ENCODE results near the gene ARVCF.
A peak's percentile ranks its signal among the peaks of the same experiment; 100 is the strongest.

The ARVCF gene, protein sequence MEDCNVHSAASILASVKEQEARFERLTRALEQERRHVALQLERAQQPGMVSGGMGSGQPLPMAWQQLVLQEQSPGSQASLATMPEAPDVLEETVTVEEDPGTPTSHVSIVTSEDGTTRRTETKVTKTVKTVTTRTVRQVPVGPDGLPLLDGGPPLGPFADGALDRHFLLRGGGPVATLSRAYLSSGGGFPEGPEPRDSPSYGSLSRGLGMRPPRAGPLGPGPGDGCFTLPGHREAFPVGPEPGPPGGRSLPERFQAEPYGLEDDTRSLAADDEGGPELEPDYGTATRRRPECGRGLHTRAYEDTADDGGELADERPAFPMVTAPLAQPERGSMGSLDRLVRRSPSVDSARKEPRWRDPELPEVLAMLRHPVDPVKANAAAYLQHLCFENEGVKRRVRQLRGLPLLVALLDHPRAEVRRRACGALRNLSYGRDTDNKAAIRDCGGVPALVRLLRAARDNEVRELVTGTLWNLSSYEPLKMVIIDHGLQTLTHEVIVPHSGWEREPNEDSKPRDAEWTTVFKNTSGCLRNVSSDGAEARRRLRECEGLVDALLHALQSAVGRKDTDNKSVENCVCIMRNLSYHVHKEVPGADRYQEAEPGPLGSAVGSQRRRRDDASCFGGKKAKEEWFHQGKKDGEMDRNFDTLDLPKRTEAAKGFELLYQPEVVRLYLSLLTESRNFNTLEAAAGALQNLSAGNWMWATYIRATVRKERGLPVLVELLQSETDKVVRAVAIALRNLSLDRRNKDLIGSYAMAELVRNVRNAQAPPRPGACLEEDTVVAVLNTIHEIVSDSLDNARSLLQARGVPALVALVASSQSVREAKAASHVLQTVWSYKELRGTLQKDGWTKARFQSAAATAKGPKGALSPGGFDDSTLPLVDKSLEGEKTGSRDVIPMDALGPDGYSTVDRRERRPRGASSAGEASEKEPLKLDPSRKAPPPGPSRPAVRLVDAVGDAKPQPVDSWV

DNA sequence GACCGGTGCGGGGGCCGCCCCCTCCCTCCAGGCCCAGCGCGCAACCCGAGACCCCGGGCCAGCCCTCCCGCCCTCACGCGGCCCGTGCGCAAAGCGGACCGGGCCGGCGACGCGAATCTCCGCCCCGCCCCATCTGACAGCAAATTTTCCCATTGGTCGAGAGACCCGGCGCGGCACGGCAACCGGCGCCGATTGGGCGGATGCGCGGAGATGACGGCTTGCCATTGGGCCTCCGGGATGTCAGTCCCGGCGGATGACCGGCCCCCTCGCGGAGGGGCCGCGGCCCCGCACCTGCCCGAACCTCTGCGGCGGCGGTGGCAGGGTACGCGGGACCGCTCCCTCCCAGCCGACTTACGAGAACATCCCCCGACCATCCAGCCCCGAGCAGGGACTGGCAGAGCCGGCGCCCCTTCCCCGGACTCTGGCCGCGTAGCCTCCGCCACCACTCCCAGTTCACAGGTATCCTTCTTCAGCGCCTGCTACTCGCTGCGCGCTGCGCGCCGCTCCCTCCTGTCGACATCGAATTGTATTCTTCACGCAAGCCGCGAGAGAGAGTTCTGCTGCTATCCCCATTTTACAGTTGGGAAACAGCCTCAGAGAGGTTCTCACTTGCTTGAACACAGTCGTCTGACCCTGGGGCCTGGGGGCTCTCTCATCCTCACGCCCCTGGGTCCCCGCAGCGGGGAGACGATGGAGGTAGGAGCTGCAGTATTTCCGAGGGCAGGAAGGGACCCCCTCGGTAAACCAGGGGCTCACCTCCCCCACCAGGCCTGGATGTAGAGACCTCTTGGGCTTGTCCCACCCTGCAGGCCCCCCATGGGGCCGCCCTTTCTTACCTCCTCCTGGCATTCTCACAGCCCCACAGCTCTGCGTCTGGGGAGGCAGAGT, at the start of gene ARVCF:
ARVCF (minus strand) TSS at position 90 of the 888 bp plus-strand sequence. CDS start 26,029 bp downstream, outside the sequence.
- Histone ChIP-seq H3K27me3 (ENCODE audit: control insufficient read depth, insufficient read depth, low read length) (no peaks in the 10 kb centered on the region), H3K4me1 (ENCODE audit: control insufficient read depth, insufficient read depth, low read length) (peaks cover 16% of the 10 kb centered on the region), H3K9ac (ENCODE audit: low read length) (peak within 1 kb of the TSS; percentile 25), H3K27ac (ENCODE audit: low read depth, low read length) (no peak within 1 kb of the TSS), H3K4me3 (ENCODE audit: low read length) (peak within 1 kb of the TSS; percentile 84), H3K36me3 (ENCODE audit: control insufficient read depth, insufficient read depth, low read length) (no peaks in the 10 kb centered on the region)

DNA sequence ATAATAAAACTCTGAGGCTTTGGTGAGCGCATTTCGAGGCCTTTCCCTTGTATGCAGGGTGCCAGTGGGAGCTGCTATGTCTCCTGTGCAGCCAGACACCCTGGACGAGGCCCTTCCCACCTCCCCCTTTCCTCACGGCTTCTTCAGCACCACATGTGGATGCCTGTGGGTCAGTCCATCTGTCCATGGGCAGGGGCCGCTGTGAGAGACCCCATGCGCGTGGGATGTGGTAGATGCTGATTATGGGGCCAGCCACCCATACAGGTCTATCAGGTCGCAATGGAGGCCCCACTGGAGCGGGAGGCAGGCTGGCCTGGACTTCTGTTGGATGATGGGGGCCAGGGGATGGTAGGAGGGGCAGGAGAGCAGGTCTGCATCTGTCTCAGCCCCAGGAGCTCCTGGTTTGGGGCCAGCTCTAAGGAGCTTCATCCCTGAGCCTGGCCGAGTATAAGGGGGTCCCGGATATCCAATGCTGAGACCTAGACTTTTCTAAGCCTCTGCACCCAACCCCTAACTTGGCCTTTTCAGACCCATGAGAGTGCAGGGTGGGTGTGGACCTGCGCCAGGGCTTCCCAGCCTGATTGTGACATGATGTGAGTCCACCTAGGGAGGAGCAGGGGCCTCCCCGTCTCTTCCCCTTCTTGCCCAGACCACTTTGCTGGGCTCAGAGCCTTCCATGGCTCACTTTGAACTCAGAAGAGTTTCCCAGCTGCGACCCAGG, 49.4 kb upstream of the ARVCF start:
- Histone ChIP-seq H3K9ac (ENCODE audit: low read length) (no peak overlapping the region), H3K4me3 (ENCODE audit: low read length) (no peak overlapping the region), H3K36me3 (ENCODE audit: control insufficient read depth, insufficient read depth, low read length) (peaks cover 12% of the 10 kb centered on the region), H3K27me3 (ENCODE audit: control insufficient read depth, insufficient read depth, low read length) (no peaks in the 10 kb centered on the region), H3K27ac (ENCODE audit: low read depth, low read length) (no peak overlapping the region), H3K4me1 (ENCODE audit: control insufficient read depth, insufficient read depth, low read length) (no peaks in the 10 kb centered on the region)

DNA sequence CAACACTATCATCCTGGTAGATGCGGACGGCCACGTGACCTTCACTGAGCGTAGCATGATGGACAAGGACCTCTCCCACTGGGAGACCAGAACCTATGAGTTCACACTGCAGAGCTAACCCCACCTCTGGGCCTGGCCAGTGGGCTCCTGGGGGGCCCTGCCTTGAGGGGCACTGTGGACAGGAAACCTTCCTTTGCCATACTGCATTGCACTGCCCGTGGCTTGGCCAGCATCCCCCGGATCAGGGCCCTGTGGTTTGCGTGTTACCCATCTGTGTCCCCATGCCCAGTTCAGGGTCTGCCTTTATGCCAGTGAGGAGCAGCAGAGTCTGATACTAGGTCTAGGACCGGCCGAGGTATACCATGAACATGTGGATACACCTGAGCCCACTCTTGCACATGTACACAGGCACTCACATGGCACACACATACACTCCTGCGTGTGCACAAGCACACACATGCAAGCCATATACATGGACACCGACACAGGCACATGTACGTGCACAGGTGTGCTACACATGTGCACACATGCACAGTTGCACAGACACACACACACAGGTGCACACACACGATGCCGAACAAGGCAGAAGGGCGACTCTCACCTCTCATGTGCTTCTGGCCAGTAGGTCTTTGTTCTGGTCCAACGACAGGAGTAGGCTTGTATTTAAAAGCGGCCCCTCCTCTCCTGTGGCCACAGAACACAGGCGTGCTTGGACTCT, 48.1 kb upstream of the ARVCF start:
- Histone ChIP-seq H3K27ac (ENCODE audit: low read depth, low read length) (no peak overlapping the region), H3K4me3 (ENCODE audit: low read length) (no peak overlapping the region), H3K9ac (ENCODE audit: low read length) (no peak overlapping the region), H3K27me3 (ENCODE audit: control insufficient read depth, insufficient read depth, low read length) (no peaks in the 10 kb centered on the region), H3K36me3 (ENCODE audit: control insufficient read depth, insufficient read depth, low read length) (peaks cover 12% of the 10 kb centered on the region), H3K4me1 (ENCODE audit: control insufficient read depth, insufficient read depth, low read length) (no peaks in the 10 kb centered on the region)

DNA sequence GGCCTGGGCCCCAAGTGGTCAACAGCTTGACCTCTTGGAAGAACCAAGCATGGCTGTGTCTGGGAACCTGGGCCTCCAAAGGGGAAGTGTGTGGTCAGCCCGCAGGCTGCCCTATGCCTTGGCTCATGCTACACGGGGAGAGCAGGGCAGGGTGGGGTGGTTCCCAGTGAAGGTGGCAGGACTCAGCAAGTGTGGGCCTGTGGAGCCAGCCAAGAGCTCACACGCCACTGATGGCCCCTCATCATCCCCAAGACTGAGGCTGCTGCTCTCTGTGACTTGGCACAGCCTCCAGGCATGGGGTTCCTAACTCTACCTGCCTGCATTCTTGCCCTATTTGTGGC, 47.5 kb upstream of the ARVCF start:
- H3K36me3 ChIP-seq (ENCODE audit: control insufficient read depth, insufficient read depth, low read length), result peaks cover 12% of the 10 kb centered on the region
- H3K9ac ChIP-seq (ENCODE audit: low read length), result no peak overlapping the region
- no peak overlapping the region for H3K4me3 ChIP-seq (ENCODE audit: low read length)
- no peaks in the 10 kb centered on the region for H3K4me1 ChIP-seq (ENCODE audit: control insufficient read depth, insufficient read depth, low read length)
- no peak overlapping the region for H3K27ac ChIP-seq (ENCODE audit: low read depth, low read length)
- H3K27me3 ChIP-seq (ENCODE audit: control insufficient read depth, insufficient read depth, low read length), result no peaks in the 10 kb centered on the region

DNA sequence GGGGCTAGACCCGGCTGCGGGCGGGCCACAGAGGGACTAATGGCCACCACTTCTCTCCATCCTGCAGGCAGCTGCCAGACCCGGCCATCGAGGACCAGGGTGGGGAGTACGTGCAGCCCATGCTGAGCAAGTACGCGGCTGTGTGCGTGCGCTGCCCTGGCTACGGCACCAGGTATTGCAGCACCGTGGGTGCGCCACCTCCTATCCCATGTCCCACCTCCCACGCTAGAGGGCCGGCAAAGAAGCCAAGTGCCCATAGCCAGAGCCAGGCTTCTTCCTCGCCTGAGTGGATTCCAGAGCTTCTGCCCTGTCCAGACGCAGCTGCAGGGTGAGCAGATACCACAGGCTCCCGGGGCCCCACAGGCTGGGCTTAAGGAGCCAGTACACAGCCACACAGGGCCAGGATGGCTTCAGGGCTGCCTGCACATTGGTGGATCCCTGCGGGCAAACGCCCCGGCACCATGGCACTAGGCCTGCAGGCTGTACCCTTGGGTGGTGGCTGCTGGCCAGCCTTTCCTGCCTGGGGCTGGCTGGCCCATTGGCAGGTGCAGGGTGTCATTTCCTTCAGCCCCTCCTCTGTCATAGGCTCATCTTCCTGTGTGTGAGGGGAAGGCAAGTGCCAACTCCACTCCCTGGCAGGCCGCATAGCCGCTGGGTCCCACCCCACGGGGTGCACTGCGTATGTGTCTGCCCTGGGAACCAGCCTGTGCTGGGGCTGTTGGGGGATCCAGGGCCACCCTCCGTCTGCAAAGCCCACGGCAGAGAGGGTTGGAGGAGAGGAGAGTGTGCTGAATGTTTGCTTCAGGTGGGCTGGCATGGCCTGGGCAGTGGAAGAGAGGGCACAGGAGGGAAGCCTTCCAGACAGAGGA, 46.9 kb upstream of the ARVCF start:
- no peaks in the 10 kb centered on the region for H3K27me3 ChIP-seq (ENCODE audit: control insufficient read depth, insufficient read depth, low read length)
- H3K4me3 ChIP-seq (ENCODE audit: low read length), result no peak overlapping the region
- peaks cover 17% of the 10 kb centered on the region for H3K36me3 ChIP-seq (ENCODE audit: control insufficient read depth, insufficient read depth, low read length)
- no peak overlapping the region for H3K9ac ChIP-seq (ENCODE audit: low read length)
- no peaks in the 10 kb centered on the region for H3K4me1 ChIP-seq (ENCODE audit: control insufficient read depth, insufficient read depth, low read length)
- H3K27ac ChIP-seq (ENCODE audit: low read depth, low read length), result no peak overlapping the region

DNA sequence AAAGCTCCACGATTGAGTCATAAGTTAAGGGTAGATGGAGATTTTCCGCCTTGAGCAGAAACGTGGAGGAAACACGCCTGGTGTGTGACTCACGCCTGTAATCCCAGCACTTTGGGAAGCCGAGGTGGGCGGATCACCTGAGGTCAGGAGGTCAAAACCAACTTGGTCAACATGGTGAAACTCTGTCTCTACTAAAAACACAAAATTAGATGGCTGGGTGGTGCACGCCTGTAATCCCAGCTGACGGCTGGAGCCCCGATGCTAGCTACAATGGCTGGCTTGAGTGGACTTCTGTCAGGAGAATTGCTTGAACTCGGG, 46.1 kb upstream of the ARVCF start:
- H3K4me3 ChIP-seq (ENCODE audit: low read length), result no peak overlapping the region
- H3K27me3 ChIP-seq (ENCODE audit: control insufficient read depth, insufficient read depth, low read length), result no peaks in the 10 kb centered on the region
- H3K4me1 ChIP-seq (ENCODE audit: control insufficient read depth, insufficient read depth, low read length), result no peaks in the 10 kb centered on the region
- H3K27ac ChIP-seq (ENCODE audit: low read depth, low read length), result no peak overlapping the region
- peaks cover 17% of the 10 kb centered on the region for H3K36me3 ChIP-seq (ENCODE audit: control insufficient read depth, insufficient read depth, low read length)
- H3K9ac ChIP-seq (ENCODE audit: low read length), result no peak overlapping the region

DNA sequence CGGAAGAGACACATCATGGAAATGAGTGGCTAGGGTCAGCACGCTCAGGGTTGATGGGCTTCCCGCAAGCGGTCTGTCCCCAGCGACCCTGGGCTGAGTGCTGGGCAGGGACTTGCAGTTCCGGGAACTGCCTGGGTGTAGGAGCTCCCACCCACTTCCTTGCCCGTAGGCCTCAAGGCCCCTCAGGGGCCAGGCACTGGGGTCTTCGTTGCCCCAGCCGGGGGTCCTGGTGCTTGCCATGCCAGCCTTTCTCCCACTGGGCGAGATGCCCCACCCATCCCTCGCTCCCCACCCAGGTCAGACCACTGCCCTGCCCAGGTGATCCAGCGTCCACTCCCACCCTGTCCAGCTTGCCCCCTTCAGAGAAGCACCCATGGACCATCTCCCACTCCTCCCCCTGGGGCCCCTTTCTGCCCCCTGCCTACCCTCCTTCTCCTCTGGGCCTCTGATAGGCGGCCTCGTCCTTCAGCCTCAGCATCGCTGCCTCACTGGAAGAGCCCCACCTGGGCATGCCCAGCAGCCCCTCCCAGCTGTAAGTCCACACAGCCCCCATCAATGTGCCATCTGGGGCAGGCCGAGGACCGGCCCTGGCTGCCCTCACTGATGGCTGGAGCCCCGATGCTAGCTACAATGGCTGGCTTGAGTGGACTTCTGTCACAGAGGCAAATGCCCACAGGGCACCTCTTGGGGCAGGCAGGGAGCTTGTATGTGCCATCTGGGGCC, 45.6 kb upstream of the ARVCF start:
- no peaks in the 10 kb centered on the region for H3K27me3 ChIP-seq (ENCODE audit: control insufficient read depth, insufficient read depth, low read length)
- peaks cover 20% of the 10 kb centered on the region for H3K36me3 ChIP-seq (ENCODE audit: control insufficient read depth, insufficient read depth, low read length)
- no peak overlapping the region for H3K27ac ChIP-seq (ENCODE audit: low read depth, low read length)
- H3K9ac ChIP-seq (ENCODE audit: low read length), result no peak overlapping the region
- H3K4me1 ChIP-seq (ENCODE audit: control insufficient read depth, insufficient read depth, low read length), result no peaks in the 10 kb centered on the region
- no peak overlapping the region for H3K4me3 ChIP-seq (ENCODE audit: low read length)

DNA sequence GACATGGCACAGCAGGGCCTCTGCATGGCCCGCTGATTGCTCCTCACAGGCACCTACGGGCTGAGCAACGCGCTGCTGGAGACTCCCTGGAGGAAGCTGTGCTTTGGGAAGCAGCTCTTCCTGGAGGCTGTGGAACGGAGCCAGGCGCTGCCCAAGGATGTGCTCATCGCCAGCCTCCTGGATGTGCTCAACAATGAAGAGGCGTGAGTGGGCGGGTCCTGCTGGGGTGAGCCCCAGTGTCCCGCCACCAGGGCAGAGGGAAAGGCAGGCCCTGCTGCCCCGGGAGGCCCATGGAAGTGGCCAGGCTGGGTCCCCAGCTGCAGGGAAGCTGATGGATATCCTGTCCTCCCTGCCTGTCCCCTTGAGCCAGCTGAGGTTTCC, 44.8 kb upstream of the ARVCF start:
- Histone ChIP-seq H3K9ac (ENCODE audit: low read length) (no peak overlapping the region), H3K4me1 (ENCODE audit: control insufficient read depth, insufficient read depth, low read length) (no peaks in the 10 kb centered on the region), H3K36me3 (ENCODE audit: control insufficient read depth, insufficient read depth, low read length) (peaks cover 24% of the 10 kb centered on the region), H3K27me3 (ENCODE audit: control insufficient read depth, insufficient read depth, low read length) (no peaks in the 10 kb centered on the region), H3K4me3 (ENCODE audit: low read length) (no peak overlapping the region), H3K27ac (ENCODE audit: low read depth, low read length) (no peak overlapping the region)

DNA sequence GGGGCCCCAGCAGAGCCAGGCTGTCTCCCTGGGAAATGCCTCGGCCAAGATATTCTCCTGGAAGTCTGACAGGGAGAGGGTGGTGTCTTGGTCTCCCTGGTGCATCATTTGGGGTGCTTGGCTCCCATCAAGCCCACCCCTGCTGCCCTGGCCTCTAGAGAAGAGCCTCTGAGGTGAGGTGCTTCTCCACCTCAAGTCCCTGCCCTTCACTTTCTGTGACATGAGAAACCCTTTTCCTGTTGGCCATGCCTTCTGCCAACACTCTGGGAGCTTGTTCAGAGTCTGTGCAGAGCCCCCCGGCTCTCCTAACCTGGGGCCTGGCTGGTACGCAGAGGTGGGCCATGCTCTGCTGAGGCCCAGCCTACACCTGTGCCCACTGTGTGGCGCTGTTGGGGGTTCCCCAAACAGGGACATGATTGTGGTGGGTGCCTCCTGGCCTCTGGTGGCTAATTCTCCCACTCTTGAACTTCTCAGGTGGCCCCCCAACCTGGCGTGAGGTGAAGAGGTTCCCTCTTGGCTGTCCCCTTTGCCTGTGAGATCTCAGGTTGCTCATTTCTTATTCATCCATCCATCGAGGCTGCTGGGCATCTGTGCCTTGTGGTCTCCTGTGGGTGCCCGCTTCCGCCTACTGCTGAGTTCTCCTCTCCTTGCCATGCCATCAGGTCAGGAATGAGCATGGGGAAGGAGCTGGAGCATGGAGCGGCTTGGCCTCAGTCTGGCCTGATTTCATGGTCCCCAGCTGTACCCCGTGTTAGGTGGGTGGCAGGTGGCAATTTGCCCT, 44.3 kb upstream of the ARVCF start:
- H3K4me1 ChIP-seq (ENCODE audit: control insufficient read depth, insufficient read depth, low read length), result no peaks in the 10 kb centered on the region
- H3K4me3 ChIP-seq (ENCODE audit: low read length), result no peak overlapping the region
- H3K27ac ChIP-seq (ENCODE audit: low read depth, low read length), result no peak overlapping the region
- H3K27me3 ChIP-seq (ENCODE audit: control insufficient read depth, insufficient read depth, low read length), result no peaks in the 10 kb centered on the region
- H3K9ac ChIP-seq (ENCODE audit: low read length), result no peak overlapping the region
- H3K36me3 ChIP-seq (ENCODE audit: control insufficient read depth, insufficient read depth, low read length), result peaks cover 24% of the 10 kb centered on the region

Measured in rectal smooth muscle tissue (tissue), 1 donor.